GM13976 (cell line): ENCODE data around the gene ZBTB25.

Experiments used
- DNase-seq: peaks from one replicate; pipeline ENCODE4 v3.0.0; 2012; ENCODE audit warnings: low spot score
- in situ Hi-C: fragments of 300-500 bp; cut with MboI; formaldehyde crosslinking; loops from one replicate; pipeline ENCODE4 v1.12.0; 2022; ENCODE audit warnings: low sequenced_read_pairs, mixed read lengths, inconsistent platforms; ENCODE audit not compliant: unreplicated experiment
- TF ChIP-seq, protein P1 (sequence below): IDR thresholded peaks from 2 replicates; pipeline ENCODE4 v1.5.1; 2012; ENCODE audit warnings: borderline replicate concordance, mild to moderate bottlenecking; ENCODE audit not compliant: insufficient read depth; ENCODE audit errors: extremely low read depth, missing control alignments, control extremely low read depth

The ZBTB25 gene

DNA sequence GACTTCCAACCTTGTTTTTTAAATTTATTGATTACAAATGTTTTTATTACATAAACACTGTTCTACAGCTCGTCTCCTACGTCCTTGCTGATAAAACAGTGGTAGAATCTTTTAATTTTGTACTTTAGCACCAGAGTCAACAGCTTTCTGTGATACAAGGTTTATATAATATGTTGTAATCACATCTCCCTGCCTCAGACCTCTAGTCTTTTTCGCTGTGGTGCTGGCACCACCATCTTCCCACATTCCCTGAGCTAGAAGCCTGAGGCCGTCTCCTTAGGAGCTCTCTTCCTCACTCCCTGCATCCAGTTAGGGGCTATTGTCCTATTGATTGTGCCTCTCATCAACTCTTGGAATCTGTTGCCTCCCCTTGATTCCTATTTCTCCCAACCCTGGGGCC is 98.3 kb downstream of the ZBTB25 start:
- in situ Hi-C loops, result no loop called here
- TF ChIP-seq, protein P1, sequence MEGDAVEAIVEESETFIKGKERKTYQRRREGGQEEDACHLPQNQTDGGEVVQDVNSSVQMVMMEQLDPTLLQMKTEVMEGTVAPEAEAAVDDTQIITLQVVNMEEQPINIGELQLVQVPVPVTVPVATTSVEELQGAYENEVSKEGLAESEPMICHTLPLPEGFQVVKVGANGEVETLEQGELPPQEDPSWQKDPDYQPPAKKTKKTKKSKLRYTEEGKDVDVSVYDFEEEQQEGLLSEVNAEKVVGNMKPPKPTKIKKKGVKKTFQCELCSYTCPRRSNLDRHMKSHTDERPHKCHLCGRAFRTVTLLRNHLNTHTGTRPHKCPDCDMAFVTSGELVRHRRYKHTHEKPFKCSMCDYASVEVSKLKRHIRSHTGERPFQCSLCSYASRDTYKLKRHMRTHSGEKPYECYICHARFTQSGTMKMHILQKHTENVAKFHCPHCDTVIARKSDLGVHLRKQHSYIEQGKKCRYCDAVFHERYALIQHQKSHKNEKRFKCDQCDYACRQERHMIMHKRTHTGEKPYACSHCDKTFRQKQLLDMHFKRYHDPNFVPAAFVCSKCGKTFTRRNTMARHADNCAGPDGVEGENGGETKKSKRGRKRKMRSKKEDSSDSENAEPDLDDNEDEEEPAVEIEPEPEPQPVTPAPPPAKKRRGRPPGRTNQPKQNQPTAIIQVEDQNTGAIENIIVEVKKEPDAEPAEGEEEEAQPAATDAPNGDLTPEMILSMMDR, result no peak
- DNase-seq, result no peak

DNA sequence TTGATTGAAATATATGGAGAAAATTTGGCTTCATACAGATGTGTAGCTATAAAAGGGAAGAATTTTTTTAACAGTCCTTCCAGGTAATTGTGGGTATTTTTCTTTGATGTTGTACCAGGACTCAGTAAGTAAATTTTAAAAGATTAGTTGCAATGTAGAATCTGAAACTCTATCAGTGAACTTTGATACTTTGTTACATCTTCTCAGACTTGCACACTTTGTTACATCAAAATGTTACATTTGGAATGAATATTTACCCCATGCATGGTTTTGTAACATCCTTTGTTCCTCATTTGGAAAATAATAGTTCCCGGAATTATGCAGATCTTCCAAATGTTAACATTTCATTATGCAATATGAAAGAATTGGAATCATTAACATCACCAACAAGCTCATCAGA is 101.7 kb downstream of the ZBTB25 start:
- in situ Hi-C loops, result no loop called here
- TF ChIP-seq, protein P1, result no peak
- DNase-seq, result no peak

DNA sequence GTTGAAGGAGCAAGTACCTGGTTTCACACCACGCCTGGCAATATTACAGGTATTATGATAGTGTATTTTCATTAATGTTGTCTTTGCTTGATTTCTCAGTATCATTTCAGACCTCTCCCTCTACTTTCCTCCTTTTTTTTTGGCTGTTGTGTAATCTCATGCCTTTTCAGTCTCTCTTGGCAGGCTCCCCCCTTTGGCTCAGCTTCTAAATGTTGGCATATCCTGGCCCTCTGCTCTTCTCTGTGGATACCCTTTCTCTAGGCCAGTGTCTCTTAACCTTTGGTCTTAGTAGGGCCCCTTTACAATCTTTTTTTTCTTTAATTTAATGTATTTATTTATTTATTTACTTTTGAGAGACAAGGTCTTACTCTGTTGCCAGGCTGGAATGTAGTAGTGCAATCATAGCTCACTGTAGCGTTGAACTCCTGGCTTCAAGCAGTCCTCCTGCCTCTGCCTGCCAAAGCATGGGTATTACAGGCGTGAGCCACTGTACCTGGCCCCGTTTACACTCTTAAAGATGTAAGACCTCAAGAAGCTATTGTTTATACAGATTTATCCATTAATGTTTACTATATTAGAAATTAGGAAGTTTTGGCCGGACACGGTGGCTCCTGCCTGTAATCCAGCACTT is 102.7 kb downstream of the ZBTB25 start:
- no peak for DNase-seq
- in situ Hi-C loops, result no loop called here
- TF ChIP-seq, protein P1, result no peak
